HTERT RPE-1 (cell line): ENCODE measurements around the gene CELSR1.

ENCODE experiments used
- in situ Hi-C: fragments of 300-500 bp; cut with MboI; formaldehyde crosslinking; loops from 4 replicates; pipeline ENCODE4 v1.14.3; 2020; ENCODE audit warnings: low sequenced_read_pairs

The CELSR1 gene

DNA sequence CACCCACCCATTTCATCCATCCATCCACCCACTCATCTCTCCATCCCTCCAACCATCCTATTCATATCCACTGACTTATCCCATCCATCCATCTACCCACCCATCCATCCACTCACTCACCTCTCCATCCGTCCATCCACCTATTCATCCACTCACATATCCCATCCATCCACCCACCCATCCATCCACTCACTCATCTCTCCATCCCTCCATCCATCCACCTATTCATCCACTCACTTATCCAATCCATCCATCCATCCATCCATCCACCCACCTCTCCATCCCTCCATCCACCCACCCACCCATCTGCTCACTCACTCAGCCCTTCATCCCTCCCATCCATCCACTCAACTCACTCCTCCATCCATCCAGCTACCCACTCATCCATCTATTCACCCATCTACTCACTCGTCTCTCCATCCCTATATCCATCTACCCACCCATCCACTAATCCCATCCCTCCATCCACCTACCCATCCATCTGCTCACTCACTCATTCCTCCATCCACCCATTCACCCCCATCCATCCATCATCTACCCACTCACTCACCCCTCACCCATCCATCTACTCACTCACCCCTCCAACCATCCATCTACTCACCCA lies 165.7 kb downstream of the CELSR1 start:
- in situ Hi-C loops, result loop anchor here (25.0 kb wide), 1 partner anchor 166 kb away; the partner anchor contains the start of gene CELSR1

DNA sequence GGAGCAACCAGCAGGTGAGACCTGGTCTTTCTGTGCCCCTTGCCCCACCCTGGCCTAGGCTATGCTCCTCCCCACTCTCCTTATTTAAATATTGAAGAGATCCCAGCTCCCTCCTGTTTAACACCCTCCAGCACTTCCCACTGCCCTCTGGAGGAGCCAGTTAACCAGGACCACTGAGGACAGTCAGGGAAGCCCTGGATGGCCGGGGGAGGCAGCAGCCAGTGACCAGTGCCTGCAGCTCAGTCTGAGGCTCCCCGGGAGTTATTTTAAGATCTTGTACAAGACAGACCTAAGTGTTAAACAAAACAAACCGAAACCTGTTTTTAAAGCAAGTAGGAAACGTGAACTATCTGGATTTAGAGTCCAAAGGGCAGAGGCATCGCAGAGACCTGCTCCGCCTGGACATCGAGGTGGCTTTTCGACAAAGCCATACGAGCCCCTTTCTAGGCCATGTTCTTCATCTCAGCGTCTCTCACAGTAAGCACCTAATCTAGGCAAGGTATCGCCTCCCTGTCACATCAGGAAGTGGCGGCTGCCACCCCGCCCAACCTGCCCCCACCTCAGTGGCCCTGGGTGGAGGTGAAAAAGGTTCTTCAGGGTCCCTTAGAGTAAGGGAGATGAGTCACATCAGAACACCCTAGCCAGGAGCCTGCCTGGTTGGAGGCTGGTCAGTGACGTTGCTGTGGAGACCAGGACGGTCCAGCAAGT lies 166.7 kb downstream of the CELSR1 start:
- in situ Hi-C loops, result loop anchor here (25.0 kb wide), 1 partner anchor 167 kb away; the partner anchor contains the start of gene CELSR1

GRCh38 chr22:46369716-46370583 lies 167.5 kb downstream of the CELSR1 start:
- in situ Hi-C loops, result loop anchor here (25.0 kb wide), 1 partner anchor 167 kb away; the partner anchor contains the start of gene CELSR1

- in situ Hi-C loops, result loop anchor here (25.0 kb wide), 1 partner anchor 168 kb away; the partner anchor contains the start of gene CELSR1
Observed at GRCh38 chr22:46368871-46369715, 168.3 kb downstream of the CELSR1 start.

DNA sequence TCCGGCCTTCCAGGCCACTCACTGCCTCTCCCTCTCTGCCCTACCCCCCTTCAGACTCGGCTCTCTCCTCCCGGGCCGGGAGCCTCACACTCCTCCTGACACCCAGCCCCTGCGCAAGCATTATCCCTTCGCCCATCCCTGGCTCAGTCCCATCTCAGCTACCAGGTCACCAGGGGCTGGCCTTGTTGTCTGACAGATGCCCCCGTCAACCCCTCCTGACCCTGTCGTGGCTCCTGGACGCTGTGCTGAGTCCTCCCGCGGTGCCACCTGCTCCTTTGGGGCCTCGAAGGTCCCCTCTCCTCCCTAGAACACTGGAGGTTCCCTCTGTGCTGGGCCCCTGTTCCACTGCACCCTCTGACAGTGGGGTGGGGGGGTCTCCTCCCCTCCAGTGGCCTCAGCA lies 169.0 kb downstream of the CELSR1 start:
- in situ Hi-C loops, result loop anchor here (25.0 kb wide), 1 partner anchor 169 kb away; the partner anchor contains the start of gene CELSR1

DNA sequence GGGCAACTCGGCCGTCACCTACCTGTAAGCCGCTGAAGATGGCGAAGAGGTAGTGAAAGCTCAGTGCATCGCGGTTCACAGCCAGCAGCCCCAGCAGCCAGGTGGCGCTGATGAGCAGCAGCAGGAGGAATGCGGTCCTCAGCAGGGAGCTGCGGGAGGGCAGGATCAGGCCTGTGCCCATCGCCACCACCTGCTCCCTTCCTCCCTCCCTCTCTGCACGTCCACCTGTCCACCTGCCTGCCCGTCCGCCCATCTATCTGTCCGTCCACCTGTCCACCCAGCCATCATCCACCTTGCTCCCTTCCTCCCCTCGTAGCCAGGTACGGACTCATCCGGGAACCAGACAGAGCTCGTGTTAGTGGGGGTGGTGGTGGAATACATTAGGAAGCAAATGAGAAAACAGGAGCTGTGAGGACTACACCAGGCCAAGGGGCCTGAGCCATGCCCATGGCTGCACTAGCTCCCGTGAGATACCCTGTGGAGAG lies 169.7 kb downstream of the CELSR1 start:
- in situ Hi-C loops, result loop anchor here (25.0 kb wide), 1 partner anchor 170 kb away; the partner anchor contains the start of gene CELSR1

DNA sequence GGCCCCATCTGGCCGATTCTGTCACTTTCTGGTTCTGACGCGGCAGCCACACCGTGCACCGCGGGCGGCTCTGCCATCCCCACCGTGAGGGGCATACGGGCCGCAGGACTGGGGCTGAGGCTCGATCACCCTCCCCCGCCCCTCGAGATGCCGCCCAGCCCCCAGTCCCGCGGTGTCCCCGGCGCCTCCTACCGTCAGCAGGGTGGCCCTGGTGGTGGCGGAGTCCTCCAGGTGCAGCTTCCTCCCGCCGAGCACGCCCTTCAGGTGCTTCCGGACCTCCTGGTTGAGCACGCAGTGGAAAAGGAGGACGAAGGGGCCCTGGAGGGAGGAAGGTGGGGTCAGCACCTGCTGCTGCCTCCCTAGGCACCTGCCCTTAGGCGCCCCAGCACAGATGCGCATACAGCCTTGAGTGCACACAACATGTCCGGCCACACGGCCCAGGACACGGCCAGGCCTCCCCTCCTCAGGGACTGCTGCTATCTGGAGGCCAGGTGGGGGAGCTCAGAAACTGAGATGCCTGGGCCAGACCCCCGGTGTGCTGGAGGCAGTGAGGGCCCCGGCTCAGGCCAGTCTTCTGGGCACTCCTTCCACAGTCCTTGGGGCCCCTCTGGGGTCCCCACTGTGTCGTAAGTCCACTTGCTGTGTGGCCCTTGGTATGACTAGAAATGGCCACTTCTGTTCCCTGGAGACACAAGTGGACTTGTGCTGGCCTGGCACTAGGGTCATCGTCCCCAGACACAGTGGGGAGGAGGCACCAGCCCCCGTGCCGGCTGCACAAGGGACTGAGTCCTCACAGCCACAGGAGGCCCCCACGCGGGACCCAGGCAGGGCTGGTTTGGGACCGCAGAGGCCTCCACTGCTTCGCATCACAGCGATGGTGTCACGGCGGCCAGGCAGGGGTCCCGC lies 170.4 kb downstream of the CELSR1 start:
- in situ Hi-C loops, result loop anchor here (25.0 kb wide), 1 partner anchor 170 kb away; the partner anchor contains the start of gene CELSR1

GRCh38 chr22:46366327-46366731 lies 171.1 kb downstream of the CELSR1 start:
- in situ Hi-C loops, result loop anchor here (25.0 kb wide), 1 partner anchor 171 kb away; the partner anchor contains the start of gene CELSR1

- in situ Hi-C loops, result loop anchor here (25.0 kb wide), 1 partner anchor 172 kb away; the partner anchor contains the start of gene CELSR1
Observed at GRCh38 chr22:46365166-46365624, 172.2 kb downstream of the CELSR1 start.

GRCh38 chr22:46364341-46365165 lies 172.9 kb downstream of the CELSR1 start:
- in situ Hi-C loops, result loop anchor here (25.0 kb wide), 1 partner anchor 173 kb away; the partner anchor contains the start of gene CELSR1

DNA sequence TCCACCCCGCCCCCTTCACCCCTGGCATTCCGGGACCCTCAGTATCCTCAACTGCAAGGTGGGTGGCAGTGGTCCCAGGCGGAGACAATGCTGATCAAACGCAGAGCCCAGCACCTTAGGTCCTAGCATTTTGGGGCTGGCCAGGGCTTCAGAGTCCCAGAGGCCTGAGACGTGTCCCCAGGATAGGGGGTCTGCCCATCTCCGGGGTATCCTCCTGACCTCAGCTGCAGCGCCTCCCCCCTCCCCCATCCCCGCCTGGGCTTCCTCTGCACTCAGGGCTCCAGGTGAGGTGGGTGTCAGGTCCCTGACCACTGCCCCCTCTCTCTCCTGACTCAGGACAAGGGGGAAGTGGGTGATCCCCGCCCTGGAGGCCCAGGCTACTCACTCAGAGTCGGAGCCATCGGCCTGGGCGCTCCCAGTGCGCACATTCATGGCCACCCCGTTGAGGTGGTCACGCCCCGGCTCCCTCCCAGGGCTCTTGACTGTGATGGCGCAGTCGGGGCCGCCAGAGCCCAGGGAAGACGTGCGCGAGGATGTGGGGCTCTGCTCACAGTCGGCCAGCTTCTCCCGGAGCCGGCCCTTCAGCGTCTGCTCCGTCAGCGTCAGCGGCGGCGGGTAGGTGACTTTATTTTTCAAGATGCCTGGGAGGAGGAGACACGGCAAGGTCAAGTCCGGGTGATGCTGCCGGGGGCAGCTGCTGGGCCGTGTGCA lies 173.7 kb downstream of the CELSR1 start:
- in situ Hi-C loops, result loop anchor here (25.0 kb wide), 1 partner anchor 174 kb away; the partner anchor contains the start of gene CELSR1

GRCh38 chr22:46362934-46363515 lies 174.4 kb downstream of the CELSR1 start:
- in situ Hi-C loops, result loop anchor here (25.0 kb wide), 1 partner anchor 174 kb away; the partner anchor contains the start of gene CELSR1

DNA sequence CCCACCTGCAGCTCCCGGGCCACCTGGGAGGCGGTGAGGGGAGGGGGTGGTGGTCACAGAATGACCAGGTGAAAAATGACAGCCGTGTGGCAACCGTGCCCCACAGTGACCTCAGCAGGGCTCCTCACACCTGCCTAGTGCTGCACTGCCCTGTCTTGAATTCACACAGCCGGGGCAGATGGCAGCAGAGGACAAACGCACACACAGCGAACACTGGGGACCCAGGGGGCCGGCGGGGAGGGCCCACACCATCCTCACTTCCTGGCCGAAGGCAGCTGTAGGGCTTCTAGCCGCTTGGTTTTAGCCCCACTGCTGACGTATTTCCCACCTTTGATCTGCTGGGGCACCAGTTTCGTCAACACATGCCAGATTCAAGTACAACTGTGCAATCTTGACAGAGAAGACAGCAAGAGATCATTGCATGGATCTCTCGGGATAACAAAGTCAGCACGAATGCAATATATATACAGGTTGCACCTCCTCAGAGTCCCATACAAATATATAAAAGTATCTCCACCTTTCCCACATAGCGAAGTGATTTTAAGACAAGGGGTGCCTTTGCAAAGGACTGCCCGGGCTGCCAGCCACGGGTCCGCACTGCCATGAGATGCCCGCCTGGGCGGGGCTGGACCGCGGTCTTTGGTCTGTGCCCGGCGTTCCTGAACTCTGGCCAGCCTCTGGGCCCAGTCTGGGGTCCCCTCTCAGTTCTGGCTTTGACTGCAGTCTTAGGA lies 175.1 kb downstream of the CELSR1 start:
- in situ Hi-C loops, result loop anchor here (25.0 kb wide), 1 partner anchor 175 kb away; the partner anchor contains the start of gene CELSR1

DNA sequence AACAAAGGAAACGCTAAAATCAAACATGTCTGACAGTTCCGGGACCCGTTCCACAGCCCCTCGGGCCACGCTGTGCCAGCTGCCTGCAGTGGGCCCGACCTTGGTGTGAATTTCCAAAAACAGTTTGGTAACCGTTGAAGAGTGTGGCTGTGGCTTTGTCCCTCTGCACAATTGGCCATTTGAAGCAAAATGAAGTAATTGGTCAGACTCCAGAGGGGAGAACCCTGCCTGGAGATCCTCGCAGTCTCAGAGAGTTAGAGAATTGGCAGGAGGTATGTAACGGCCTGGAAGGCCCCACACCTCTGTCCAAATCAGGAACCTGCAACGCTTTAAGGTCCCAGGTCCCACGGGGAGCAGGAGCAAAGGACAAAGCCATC lies 175.6 kb downstream of the CELSR1 start:
- in situ Hi-C loops, result loop anchor here (25.0 kb wide), 1 partner anchor 175 kb away; the partner anchor contains the start of gene CELSR1

- in situ Hi-C loops, result loop anchor here (25.0 kb wide), 1 partner anchor 176 kb away; the partner anchor contains the start of gene CELSR1
Observed at GRCh38 chr22:46360891-46361290, 176.5 kb downstream of the CELSR1 start.

DNA sequence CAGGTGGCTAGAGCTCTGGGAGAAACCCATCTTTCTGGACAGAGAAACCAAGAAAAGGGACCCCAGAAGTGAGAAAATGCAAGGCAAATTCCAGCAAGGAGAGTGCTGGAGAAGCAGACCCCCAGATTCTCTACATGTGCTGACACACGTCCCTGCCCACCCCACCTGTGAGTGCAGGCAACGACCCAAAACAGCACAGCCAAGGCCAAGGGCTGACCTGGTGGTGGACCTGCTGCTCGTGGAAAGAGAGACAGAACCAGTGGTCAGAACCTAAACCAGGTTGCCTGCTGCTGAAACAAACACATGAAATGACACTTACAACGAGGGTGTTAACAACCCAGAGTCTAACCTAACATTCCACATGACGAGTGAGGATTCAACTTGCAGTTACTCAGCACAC lies 177.3 kb downstream of the CELSR1 start:
- in situ Hi-C loops, result loop anchor here (25.0 kb wide), 1 partner anchor 177 kb away; the partner anchor contains the start of gene CELSR1
